Neural cell (in vitro differentiated cells): ENCODE data around the gene CNOT10.

Experiments
- CTCF ChIP-seq: fragments of 450-650 bp; IDR thresholded peaks from 2 replicates; pipeline ENCODE4 v1.5.1; 2014; ENCODE audit warnings: antibody characterized with exemption, mild to moderate bottlenecking, moderate library complexity; ENCODE audit not compliant: poor library complexity, severe bottlenecking
- EP300 ChIP-seq: fragments of 450-650 bp; conservative IDR thresholded peaks from 2 replicates; pipeline ENCODE4 v1.6.1; 2014; ENCODE audit warnings: antibody characterized with exemption, mild to moderate bottlenecking, moderate library complexity; ENCODE audit not compliant: poor library complexity, severe bottlenecking
- EZH2 ChIP-seq: fragments of 200-600, 300-800 bp; shearing (Covaris generic), sonication (generic); IDR thresholded peaks from 2 replicates; pipeline ENCODE4 v1.6.1; 2014; ENCODE audit warnings: antibody characterized with exemption, low read length, borderline replicate concordance, mild to moderate bottlenecking; ENCODE audit not compliant: insufficient read depth, poor library complexity, severe bottlenecking
- MXI1 ChIP-seq: fragments of 450-650 bp; conservative IDR thresholded peaks from 2 replicates; pipeline ENCODE4 v1.6.1; 2014; ENCODE audit warnings: antibody characterized with exemption, mild to moderate bottlenecking; ENCODE audit not compliant: poor library complexity, severe bottlenecking
- POLR2AphosphoS5 ChIP-seq: IDR thresholded peaks from 2 replicates; pipeline ENCODE4 v1.6.1; 2012
- RAD21 ChIP-seq: fragments of 450-650 bp; conservative IDR thresholded peaks from 2 replicates; pipeline ENCODE4 v1.6.1; 2014; ENCODE audit warnings: antibody characterized with exemption, mild to moderate bottlenecking, moderate library complexity
- REST ChIP-seq: IDR thresholded peaks from 2 replicates; pipeline ENCODE4 v1.6.1; 2012; ENCODE audit warnings: borderline replicate concordance
- SMC3 ChIP-seq: fragments of 450-650 bp; conservative IDR thresholded peaks from 2 replicates; pipeline ENCODE4 v1.6.1; 2014; ENCODE audit warnings: antibody characterized with exemption, mild to moderate bottlenecking, moderate library complexity; ENCODE audit not compliant: poor library complexity
- TAF1 ChIP-seq: IDR thresholded peaks from 2 replicates; pipeline ENCODE4 v1.6.1; 2012; ENCODE audit warnings: low read depth

- TF ChIP-seq CTCF = no peak
- no peak for TF ChIP-seq POLR2AphosphoS5
- TF ChIP-seq REST = no peak
- no peak for TF ChIP-seq TAF1
- no peak for TF ChIP-seq SMC3
- TF ChIP-seq EP300 = no peak
- TF ChIP-seq RAD21 = no peak
- no peak for TF ChIP-seq MXI1
- no peak for TF ChIP-seq EZH2
These were observed 93.4 kb downstream of the CNOT10 start for GRCh38 chr3:32778389-32778788.
